Stimulated activated CD4-positive, alpha-beta T cell treated with anti-CD3 and anti-CD28 coated beads, Interleukin-1b, Interleukin-23, amount 100 ng/mL, for 48 hours (primary cell): ENCODE measurements around the gene SAC3D1.

Experiments
- DNase-seq: peaks from one replicate; pipeline ENCODE4 v3.0.0-alpha.2; 2020

Gene SAC3D1

GRCh38 chr11:65063532-65063931 is 22.5 kb downstream of the SAC3D1 start:
- DNase-seq, result no peak

- no peak for DNase-seq
Measured at GRCh38 chr11:65064847-65065240, 23.8 kb downstream of the SAC3D1 start.

DNA sequence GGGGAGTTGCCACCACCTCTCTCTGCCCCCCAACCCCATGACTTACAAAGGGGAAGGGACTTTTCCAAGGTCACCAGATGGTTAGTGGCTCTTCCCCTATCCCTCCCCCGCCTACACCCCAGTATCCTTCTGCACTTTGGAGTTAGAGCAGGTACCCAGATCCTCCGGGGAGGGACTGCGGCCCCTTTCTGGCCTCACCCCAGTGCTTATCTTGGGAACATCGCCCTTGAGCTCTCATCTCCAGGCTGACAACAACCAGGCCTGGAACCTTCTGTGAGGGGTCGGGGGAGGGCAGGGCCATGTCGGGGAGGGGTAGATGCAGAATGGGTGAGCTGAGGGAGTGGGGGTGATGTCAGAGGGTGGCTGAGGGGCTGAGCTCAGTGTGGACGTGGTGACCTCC is 24.8 kb downstream of the SAC3D1 start:
- DNase-seq, result no peak

- no peak for DNase-seq
Measured at GRCh38 chr11:65066315-65066714, 25.3 kb downstream of the SAC3D1 start.

DNA sequence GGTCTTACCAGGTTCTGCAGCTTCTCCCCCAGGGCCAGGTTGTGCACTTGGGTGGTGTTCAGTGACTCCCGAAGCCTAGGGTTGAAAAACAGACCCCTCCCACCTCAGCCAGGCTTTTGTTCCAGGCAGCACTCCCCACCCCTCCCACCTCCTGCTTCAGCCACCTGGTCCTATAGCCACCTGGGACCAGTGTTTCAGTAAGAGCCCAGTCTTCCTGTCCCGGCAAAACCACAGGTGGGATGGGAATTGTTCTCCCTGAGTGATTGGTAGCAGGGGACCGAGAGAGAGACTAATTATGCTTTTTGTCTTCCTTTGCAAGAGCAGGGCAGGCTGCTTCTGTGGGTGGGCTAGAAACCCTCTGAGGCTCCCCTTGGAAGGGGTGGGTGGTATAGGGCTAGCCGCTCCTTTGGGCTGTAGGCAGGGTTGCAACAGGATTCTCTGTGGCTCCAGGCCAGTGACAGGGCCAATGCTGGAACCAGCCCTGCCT is 25.8 kb downstream of the SAC3D1 start:
- DNase-seq, result no peak

- no peak for DNase-seq
Measured at GRCh38 chr11:65067446-65067845, 26.4 kb downstream of the SAC3D1 start.

DNA sequence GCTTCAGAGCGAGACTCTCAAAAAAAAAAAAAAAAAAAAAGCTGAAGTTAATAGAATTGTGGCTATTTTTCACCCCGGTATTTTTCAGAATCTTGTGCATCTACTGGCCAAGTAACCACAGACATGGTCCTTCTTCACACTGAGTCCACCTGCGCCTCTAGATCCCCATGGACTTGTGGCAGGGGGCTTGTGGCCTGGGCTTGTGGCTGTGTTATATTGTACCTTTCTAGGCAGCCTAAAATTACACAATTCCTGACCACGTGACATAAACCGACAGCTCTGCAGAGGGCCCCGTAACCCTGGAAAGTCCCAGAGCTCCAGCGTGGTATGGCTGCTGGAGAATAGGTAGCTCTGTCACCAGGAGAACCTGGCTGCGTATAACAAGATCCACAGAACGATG is 28.2 kb downstream of the SAC3D1 start:
- DNase-seq, result no peak

DNA sequence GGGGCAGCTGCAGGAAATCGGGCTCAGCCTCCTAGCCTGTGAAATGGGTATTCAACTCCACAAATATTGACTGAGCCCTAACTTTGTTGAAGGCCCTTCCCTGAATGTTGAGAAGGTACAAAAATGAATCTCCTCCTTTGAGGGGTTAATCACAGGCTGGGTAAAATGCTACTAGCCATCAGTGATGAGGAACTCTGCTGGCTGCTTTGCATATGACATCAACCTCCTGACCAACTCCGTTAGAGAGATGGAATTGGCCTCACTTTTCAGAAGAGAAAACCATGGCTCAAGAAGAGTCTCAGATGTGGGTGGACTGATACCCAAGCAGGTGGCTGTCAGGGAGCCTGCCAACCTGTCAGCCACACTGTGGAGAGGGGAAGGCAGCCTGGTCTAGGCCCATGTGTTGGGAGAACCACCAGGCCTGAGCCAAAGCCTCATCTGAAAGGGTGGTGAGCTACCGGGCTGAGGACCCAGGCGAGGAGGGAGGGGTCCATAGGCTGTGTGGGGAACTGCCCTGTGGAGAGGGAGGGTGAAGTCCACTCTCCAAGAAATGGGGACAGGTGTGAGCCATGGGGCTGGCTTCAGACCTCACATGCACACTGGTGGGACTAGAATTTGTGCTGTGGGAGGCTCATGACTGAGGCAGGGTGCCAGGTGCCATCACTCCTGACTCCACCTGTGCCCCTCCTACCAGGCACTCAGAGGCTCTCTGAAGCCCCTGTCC is 31.1 kb downstream of the SAC3D1 start:
- no peak for DNase-seq

DNA sequence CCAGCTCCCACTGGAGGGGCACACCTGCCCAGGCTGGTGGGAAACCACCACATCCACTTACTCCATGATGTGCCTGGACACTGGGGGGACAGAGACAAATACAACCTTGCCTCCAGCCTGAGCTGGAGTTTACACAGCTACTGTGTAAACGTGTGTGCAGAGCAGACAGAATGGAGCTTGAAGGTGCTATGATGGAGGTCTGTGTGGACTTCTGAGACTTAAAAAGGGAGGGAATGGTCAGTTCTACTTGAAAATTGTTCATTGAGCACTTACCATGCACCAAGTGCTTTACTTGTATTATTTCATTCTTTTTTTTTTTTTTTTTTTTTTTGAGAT is 31.6 kb downstream of the SAC3D1 start:
- no peak for DNase-seq

DNA sequence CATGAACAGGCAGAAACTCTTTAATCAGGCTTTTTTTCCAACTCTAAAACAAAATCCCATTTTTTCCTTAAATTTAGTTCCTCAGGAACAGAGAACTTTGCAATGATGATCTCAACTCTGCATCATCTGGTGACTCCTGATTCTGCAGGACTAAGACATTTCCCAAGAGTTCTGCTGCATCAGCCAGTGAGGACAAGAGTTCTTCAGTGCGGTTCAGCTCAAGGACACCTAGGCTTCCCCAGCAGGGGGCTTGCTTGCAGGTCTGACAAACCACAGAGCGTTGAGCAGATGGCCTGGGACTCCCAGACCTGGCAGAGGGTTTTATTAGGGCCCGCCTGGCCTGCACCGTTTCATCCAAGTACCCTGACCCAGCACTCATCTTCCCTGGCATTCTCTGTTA is 36.4 kb downstream of the SAC3D1 start:
- DNase-seq, result no peak

DNA sequence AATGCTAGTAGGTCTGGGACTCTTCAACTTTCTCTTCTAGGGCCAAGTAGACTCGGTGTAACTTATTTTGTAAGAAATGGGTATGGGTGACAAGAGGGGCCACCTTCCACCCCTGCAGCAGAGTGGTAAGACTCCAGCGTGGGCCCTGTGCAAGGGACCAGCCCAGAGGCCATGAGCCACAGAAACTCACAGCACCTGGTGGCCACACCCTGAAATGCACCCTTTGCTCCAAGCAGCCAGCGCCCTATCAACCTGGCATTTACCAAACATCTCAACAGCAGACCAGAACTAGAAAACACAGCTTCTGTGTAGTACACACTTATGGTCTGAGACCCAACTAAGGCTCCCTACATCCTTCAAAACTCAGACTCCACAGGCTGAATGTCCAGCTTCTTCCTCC is 37.1 kb downstream of the SAC3D1 start:
- DNase-seq, result peak; percentile 63

GRCh38 chr11:65078786-65079342 is 37.9 kb downstream of the SAC3D1 start:
- DNase-seq, result no peak

DNA sequence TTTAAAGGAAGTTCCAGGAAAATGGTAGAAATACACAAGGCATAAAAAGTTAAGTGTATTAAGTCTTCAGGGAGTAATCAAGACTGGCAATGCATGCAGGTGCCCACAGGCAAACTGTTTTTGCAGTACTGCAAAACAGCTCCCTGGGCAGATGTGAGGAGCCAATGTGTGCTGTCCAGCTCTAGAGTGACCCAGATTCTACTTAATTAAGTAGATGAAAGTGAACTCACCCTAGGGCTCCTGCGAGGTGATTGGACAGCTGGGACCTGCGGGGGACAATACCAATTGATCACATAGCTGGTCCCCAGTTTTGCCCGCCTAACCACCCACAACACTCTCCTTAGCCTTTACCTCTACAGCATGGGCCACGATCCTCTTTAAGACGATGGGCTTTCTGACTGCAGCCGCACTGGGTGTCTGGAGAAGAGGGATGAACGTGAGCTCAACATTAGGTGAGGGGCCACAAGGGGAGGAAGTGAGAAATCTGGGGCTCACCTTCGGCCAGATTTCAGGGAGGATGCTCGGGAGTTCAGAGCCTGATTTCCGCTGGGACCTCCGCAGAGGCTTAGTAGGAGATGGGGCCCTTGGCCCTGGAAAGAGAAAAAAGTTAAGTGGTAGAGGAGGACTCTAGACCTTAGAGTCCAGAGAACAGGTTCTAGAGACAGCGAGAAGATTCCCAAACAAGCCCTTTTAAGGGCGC is 42.3 kb downstream of the SAC3D1 start:
- no peak for DNase-seq

DNA sequence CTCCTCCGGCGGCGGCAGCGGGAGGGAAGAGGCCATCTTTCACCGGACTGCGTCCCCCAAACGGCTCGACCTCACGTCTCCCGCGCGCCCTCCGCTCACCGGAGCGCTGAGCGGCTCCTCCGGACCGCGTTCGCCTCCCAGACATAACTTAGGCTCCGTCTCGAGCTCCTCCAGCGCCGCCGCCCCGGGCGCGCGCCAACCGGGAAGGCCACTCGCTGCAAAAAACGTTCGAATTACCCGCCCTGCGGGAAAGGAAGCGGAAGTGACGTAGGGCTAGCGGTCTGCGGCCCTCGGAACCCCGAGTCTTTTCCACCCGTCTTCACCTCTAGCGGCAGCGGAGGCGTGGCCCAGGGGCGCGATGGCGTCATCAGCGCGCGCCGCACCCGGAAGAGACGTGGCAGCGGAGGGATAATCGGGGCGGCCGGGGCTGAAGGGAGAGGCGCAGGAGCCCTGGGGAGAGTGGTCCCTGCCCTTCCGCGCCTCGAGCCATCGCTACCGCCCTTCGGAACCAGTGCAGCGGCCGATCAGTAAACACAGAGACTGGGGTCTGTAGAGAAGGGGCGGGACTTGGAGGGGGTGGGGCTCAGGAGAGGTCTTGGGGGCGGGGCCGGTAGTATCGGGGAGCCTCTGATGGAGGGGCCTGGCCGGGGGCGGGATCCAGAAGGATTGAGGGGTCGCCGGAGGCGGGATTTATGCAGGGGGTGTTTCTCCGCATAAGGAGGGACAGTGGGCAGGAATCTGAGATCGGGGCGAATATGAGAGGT is 43.0 kb downstream of the SAC3D1 start, which contains the start of the genes CDCA5 and ZFPL1:
CDCA5 (minus strand) TSS at position 207 of the 764 bp plus-strand sequence; CDS start at position 145, 62 bp downstream.
ZFPL1 (plus strand) TSS at position 389 of the 764 bp plus-strand sequence. CDS start 477 bp downstream, outside the sequence.
- DNase-seq, result peak; percentile 96

- no peak for DNase-seq
Measured at GRCh38 chr11:65084598-65085375, 43.8 kb downstream of the SAC3D1 start.

DNA sequence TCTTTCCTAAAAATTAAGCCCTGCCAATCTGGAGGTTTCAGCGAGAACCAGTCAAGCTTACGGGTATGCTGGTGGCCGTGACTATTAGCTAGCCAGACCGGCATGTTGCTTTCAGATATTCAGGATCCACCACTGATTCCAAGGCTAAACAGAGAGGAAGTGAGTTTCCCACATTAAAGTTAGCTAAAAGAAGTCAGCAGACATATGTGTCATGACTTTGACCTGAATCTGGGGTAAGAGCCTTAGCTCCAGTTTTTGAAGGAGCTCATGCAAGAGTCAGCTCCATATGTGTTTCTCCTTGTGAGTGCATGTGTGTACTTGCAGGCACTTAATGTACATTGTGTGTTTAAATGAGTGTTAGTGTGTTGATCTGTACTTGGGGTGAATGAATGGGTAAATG is 44.4 kb downstream of the SAC3D1 start:
- DNase-seq, result no peak

DNA sequence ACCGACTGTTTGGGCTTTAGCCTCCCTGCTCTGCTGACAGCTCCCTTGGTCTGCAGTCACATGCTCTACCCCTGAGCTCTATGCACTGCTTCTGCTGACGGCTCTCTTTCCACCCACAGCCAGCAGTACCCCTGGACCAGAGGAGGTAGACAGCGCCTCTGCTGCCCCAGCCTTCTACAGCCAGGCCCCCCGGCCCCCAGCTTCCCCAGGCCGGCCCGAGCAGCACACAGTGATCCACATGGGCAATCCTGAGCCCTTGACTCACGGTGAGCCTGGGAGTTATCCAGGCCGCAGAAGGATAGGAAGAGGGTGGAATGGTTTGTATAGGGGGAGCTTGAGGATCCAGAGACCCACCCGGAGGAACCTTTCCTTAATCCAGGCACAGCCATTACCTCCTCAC is 45.8 kb downstream of the SAC3D1 start:
- no peak for DNase-seq

- no peak for DNase-seq
Measured at GRCh38 chr11:65087216-65087615, 46.2 kb downstream of the SAC3D1 start.

DNA sequence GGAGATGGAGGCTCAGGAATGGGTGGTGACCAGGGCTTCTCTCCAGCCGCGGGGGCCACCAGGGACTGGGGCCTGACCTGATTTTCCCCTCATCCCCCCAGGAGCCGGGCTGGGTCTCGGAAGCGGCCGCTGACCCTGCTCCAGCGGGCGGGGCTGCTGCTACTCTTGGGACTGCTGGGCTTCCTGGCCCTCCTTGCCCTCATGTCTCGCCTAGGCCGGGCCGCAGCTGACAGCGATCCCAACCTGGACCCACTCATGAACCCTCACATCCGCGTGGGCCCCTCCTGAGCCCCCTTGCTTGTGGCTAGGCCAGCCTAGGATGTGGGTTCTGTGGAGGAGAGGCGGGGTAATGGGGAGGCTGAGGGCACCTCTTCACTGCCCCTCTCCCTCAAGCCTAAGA is 46.8 kb downstream of the SAC3D1 start:
- no peak for DNase-seq

DNA sequence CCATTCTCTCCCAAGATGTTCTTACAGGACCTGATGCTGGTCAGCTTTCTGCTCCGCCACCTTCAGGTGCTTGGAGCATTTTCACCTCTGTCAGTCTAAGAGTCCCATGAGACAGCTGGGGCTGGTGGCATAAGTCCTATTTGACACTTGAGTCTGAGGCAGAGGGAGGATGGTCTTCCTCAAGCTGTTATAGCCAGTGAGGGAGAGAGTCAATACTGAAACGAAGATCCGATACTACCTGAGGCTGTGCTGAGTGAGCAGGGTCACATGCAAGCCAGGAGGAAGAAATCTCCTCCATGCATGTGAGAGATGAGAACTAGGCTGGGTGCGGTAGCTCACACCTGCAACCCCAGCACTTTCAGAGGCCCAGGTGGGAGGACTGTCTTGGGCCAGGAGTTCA is 48.6 kb downstream of the SAC3D1 start:
- DNase-seq, result no peak

- no peak for DNase-seq
Measured at GRCh38 chr11:65090628-65091027, 49.6 kb downstream of the SAC3D1 start.
